Activated CD4-positive, alpha-beta T cell treated with anti-CD3 and anti-CD28 coated beads, Interleukin-2, Interleukin-6, amounts not matched to agents 100 ng/mL and 50 ng/mL, durations not matched to agents 16 hours and 8 hours (primary cell): ENCODE data around the gene CEP120.

ENCODE experiments used
- DNase-seq: peaks from one replicate; pipeline ENCODE4 v3.0.0-alpha.2; 2020

CEP120 gene

DNA sequence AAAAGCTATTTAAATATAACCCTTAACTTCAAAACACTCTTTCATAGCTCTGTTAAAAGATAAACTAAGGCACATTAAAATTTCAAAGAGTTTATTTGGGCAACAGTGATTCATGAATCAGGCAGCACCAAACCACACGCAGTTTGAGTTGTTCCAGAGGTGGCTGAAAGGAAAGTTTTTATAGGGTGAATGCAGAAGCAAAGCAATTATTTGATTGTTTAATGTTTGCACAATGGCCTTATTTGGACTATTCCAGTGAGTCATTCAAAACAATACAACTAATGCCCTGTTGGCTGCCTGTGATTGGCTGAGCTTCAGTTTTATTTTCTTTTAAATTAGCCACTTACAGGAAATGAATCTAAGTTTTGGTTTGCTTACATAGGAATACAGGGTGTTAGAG lies 125.3 kb downstream of the CEP120 start:
- DNase-seq: no peak

DNA sequence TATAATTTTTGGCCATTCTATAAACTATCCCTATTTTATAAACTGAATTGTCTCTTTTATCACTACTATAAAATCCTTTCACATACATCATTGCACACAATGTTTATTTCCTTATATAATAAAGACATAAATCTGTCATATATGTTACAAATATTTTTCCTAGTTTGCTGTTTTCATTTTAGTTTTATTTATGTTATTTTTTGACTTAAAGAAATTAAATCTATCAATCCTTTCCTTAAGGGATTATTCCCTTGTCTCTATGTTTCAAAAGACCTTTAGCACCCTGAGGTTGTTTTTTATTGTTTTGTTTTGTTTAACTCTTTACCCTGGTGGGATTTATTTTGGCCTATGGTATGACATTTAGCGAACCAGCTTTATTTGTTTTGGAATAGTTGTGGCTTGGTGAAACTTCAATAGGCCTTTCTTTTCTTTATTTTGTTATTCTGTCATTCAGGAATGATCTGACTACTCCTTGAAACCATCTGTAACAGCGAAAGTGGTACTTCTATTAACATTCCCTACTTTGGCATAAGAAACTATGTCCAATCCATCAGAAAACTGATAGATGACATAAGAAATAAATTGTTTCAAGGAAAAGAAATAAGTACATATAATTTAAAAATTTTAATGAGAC lies 125.9 kb downstream of the CEP120 start:
- DNase-seq: no peak
